Inferior parietal cortex (tissue), 1 donor: ENCODE measurements around the gene GYS1.
"Not testable (repeated sequence)": the region's sequence is repeated elsewhere in the genome, so short reads cannot be mapped to it uniquely, and the experiment has no call there.

Experiments
- DNase-seq: peaks from one replicate; pipeline ENCODE4 v3.0.0-alpha.2; 2016; ENCODE audit errors: extremely low spot score

GYS1 gene

DNA sequence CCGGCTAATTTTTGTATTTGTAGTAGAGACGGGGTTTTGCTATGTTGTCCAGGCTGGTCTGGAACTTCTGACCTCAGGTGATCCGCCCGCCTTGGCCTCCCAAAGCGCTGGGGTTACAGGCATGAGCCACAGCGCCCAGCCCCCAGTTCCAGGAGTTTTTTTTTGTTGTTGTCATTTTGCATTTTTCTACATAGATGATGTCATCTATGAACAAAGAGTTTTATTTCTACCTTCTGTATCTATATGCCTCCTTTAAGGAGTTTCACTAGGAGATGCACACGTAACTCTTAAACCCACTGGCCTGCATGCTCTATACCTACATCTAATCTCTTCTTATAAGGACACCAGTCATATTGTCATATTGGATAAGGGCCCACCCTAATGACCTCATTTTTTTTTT is 54.9 kb downstream of the GYS1 start:
- no peak for DNase-seq

DNA sequence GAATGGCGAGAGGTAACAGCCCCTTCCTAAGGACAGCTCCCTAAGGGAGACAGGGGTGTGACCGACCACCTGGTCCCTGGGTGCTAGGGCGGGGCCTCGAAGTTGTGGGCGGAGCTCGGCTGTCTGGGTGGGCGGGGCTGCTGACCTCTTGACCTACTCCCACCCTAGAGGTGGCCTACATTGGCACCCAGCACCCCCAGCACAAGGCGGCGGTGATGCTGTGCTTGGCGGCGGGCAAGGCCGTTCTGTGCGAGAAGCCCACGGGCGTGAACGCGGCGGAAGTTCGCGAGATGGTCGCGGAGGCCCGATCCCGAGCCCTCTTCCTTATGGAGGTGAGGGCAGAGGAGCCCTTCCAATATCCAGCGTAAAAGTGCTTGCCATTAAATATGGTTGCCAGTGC is 57.2 kb downstream of the GYS1 start:
- no peak for DNase-seq

DNA sequence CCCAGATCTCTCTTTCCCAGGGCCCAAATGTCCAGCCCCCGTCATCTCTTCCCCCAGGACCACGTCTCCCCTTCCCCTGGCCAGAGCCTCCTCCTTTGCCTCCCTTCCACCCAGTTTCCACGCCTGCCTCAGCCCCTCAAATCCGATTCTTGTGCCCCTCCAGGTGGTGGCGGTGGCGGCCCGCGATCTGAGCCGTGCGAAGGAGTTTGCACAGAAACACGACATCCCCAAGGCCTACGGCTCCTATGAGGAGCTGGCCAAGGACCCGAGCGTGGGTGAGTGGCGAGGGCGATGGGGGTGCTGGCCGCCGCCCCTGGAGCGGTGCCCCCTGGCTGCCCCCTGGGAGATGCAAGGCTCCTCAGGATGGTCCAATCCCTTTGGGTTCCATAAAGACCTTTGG is 58.3 kb downstream of the GYS1 start:
- no peak for DNase-seq

DNA sequence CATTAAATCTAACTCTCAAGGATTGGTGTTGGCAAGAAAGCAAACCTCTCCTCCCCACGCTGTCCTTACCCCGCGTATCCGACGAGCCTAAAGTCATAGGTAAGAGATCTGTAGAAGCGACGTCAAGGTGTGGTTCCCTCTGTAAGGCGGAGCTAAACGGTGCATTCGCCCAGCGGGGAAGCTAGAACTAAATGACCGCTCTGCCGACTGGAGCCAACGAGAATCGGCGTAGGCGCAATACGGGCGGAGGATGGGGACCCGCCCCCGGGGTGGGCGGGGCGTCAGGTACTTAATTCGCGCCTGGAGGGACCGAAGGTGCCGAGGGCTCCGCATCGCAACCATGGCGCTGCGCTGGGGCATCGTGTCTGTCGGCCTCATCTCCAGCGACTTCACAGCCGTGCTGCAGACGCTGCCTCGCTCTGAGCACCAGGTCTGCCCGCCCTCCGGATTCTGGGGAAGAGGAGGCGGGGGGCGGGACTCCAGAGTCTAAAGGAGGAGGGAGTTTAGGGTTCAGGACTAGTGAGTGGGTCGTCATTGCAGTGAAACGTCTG is 59.7 kb downstream of the GYS1 start, which contains the start of gene DHDH:
Gene DHDH (plus strand): TSS at position 318 of the 551 bp plus-strand sequence. CDS start 23 bp downstream, at position 341.
- DNase-seq: peak; percentile 72

DNA sequence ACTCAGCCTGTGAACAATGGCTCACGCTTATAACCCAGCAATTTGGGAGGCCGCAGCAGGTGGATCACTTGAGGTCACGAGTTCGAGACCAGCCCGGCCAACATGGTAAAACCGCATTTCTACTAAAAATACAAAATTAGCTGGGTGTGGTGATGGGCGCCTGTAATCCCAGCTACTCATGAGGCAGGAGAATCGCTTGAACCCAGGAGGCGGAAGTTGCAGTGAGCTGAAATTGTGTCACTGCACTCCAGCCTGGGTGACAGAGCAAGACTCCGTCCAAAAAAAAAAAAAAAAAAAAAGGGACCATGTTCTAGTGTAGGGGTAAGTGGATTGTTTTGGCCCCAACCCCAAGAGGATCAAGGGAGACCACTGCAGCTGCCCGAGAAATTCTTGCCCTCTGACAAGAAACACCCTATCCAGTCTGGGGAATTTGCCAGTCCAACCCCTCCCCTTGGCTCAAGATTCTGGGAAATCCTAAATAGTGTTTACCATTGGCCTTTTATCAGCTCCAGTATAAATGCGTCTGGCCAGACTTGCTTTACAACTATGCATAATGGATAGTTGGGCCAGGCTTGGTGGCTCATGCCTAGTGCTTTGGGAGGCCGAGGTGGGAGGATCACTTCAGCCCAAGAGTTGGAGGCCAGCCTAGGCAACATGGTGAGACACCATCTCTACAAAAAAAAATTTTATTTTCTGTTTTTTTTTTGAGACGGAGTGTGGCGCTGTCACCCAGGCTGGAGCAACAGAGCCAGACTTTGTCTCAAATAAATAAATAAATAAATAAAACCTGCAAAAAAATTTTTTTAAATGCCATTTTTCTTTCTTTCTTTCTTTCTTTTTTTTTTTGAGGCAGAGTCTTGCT is 64.7 kb downstream of the GYS1 start:
- no peak for DNase-seq

DNA sequence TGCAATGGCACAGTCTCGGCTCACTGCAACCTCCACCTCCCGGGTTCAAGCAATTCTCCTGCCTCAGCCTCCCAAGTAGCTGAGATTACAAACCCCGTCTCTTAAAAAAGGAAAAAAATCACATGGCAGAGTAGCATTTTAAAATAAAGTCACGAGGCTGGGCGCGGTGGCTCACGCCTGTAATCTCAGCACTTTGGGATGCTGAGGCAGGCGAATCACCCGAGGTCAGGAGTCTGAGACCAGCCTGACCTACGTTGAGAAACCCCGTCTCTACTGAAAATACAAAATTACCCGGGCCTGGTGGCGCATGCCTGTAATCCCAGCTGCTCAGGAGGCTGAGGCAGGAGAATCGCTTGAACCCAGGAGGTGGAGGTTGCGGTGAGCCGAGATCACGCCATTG is 65.4 kb downstream of the GYS1 start:
- DNase-seq: not testable (repeated sequence)

DNA sequence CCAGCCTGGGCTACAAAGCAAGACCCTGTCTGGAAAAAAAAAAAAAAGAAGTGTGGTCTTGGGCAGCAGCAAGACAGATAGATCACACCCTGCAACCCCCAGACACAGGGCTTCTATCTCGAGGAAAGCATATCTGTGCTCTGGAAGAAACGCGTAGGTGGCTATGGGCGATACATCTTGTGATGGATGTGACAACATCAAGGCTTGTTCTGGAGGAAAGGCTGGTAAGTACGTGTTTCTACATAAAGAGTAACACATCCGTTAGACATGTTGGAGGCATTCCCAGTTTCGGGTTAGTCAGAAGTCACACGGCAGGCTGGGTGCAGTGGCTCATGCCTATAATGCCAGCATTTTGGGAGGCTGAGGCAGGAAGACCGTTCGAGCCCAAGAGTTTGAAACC is 66.2 kb downstream of the GYS1 start:
- DNase-seq: peak; percentile 79

DNA sequence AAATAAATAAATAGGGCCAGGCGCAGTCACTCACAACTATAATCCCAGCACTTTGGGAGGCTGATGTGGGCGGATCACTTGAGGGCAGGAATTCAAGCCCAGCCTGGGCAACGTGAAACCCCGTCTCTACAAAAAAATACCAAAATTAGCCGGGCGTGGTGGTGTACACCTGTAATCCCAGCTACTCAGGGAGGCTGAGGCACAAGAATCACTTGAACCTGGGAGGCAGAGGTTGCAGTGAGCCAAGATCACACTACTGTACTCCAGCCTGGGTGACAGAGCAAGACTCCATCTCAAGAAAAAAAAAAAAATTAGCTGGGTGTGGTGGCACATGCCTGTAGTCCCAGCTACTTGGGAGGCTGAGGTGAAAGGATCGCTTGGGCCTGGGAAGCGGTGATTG is 67.2 kb downstream of the GYS1 start:
- not testable (repeated sequence) for DNase-seq

DNA sequence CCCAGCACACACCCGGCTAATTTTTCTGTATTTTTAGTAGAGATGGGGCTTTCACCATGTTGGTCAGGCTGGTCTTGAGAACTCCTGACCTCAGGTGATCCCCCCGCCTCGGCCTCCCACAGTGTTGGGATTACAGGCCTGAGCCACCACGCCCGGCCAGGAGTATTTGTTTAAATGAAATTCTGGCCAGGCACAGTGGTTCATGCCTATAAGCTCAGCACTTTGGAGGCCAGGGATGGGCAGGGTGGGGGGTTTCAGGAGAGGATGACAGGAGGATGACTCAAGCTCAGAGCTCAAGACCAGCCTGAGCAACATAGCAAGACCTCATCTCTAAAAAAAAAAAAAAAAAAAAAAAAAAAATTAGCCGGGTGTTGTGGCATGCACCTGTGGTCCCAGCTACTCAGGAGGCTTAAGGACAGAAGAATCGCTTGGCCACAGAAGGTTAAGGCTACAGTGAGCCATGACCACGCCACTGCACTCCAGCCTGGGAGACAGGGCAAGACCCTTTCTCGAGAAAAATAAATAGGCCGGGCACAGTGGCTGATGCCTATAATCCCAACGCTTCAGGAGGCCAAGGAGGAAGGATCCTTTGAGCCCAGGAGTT is 67.8 kb downstream of the GYS1 start:
- no peak for DNase-seq

DNA sequence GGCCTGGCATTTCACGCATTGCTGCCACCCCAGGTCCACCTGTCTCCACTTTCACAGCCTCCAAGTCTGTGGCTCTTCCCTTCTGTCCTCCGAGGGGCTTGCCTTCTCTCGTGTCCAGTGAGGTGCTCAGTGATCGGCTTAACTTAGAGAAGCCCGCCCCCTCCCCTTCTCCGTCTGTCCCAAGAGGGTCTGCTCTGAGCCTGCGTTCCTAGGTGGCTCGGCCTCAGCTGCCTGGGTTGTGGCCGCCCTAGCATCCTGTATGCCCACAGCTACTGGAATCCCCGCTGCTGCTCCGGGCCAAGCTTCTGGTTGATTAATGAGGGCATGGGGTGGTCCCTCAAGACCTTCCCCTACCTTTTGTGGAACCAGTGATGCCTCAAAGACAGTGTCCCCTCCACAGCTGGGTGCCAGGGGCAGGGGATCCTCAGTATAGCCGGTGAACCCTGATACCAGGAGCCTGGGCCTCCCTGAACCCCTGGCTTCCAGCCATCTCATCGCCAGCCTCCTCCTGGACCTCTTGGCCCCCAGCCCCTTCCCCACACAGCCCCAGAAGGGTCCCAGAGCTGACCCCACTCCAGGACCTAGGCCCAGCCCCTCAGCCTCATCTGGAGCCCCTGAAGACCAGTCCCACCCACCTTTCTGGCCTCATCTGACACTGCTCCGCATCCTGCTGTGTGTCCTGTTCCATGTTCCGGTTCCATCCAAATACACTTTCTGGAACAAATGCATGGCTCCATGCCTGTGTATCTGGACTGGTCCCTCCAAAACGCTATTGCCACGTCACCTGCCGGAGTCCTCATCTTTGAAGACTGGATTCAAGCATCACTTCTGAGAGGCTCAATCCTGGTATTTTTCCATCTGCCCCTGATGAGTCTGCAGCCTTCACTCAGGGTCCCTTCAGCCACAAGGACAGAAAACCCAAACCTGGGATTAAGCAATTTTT is 70.3 kb downstream of the GYS1 start:
- DNase-seq: no peak

DNA sequence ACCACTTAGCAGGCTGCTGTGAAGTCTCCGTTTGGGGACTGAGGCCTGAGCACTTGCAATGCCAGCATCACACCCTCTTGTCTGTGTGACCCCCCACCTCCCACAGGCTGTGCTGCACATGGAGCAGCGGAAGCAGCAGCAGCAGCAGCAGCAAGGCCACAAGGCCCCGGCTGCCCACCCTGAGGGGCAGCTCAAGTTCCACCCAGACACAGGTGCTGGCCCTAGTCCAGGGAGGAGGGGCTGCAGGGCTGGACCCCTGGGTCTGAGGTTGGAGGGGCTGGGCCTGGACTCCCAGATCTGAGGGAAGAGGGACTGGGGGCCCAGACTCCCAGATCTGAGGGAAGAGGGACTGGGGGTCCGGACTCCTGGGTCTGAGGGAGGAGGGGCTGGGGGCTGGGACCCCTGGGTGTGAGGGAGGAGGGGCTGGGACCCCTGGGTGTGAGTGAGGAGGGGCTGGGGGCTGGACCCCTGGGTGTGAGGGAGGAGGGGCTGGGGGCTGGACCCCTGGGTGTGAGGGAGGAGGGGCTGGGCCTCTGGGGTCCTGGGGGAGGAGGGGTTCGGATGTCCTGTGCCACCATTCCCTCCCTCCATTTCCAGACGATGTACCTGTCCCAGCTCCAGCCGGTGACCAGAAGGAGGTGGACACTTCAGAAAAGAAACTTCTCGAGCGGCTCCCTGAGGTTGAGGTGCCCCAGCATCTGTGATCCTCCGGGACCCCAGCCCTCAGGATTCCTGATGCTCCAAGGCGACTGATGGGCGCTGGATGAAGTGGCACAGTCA is 71.2 kb downstream of the GYS1 start:
- DNase-seq: no peak

DNA sequence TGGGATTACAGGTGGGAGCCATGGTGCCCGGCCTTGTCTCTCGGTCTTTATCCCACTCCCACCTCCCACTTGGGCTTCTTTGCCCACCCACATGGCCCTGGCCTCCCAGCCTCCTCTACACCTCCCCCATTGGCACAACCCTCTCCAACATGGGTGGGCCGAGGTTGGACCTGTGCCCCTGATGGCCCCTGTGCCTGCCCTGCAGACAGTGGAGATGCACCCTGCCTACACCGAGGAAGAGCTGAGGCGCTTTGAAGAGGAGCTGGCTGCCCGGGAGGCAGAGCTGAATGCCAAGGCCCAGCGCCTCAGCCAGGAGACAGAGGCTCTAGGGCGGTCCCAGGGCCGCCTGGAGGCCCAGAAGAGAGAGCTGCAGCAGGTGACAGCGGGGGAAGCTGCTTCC is 72.2 kb downstream of the GYS1 start:
- no peak for DNase-seq

DNA sequence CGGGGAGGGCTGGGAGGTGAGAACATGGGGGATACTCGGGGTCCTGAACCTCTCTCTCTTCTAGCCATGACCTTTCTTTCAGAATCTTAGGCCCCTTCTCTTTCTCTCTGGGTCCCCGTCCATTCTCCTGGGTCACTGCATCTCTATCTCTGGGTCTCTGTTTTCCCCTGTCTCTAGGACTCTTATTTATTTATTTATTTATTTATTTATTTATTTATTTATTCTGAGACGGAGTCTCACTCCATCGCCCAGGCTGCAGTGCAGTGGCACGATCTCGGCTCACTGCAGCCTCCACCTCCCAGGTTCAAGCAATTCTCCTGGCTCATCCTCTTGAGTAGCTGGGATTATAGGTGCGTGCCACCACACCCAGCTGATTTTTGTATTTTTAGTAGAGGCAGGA is 73.8 kb downstream of the GYS1 start:
- DNase-seq: not testable (repeated sequence)

DNA sequence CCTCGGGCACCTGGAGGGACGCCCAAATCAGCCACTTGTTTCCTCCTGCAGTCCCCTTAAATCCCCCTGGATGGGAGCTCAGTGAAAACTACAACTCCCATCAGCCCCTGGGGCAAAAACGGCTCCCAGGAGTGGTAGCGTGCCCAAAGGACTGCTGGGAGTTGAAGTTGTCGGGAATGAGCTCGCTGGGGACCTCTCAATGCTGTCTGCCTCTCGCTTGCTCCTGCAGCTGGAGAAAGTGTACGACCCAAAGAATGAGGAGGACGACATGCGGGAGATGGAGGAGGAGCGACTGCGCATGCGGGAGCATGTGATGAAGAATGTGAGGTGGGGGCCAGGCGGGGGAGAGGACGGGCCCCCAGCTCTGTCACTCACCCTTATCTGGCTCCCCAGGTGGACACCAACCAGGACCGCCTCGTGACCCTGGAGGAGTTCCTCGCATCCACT is 74.3 kb downstream of the GYS1 start:
- DNase-seq: no peak
